Measurements from ENCODE around the gene GPATCH2L. TPM values are rescaled to one million over a fixed set of nuclear protein-coding genes. Genes with fewer than 3 reads are reported as not detected.

GPATCH2L gene
- total RNA-seq, 1 donor from 2014 or later = 78.8 TPM

- no peak for TF ChIP-seq CTCF (IDR thresholded peaks at IDR 0.05; ENCODE audit: unreplicated experiment)
- Mint-ChIP-seq H3K27ac (ENCODE audit: unreplicated experiment) (no peak overlapping the region), H3K4me3 (ENCODE audit: unreplicated experiment) (peak overlapping the region; percentile 11), H3K27me3 (ENCODE audit: unreplicated experiment) (peaks cover 8% of the 10 kb centered on the region), H3K9me3 (ENCODE audit: unreplicated experiment) (no peaks in the 10 kb centered on the region), H3K4me1 (ENCODE audit: unreplicated experiment) (peaks cover 2% of the 10 kb centered on the region), H3K36me3 (ENCODE audit: low read depth, unreplicated experiment) (peaks cover 32% of the 10 kb centered on the region)
- no peak for DNase-seq (ENCODE audit: low spot score)
These were observed 51.6 kb downstream of the GPATCH2L start for GRCh38 chr14:76203086-76204001.

- peaks cover 34% of the 10 kb centered on the region for H3K36me3 Mint-ChIP-seq (ENCODE audit: low read depth, unreplicated experiment)
- peak overlapping the region; percentile 45 for H3K27ac Mint-ChIP-seq (ENCODE audit: unreplicated experiment)
- H3K4me1 Mint-ChIP-seq (ENCODE audit: unreplicated experiment) = peaks cover 4% of the 10 kb centered on the region
- TF ChIP-seq CTCF (IDR thresholded peaks at IDR 0.05; ENCODE audit: unreplicated experiment) = no peak
- no peak for DNase-seq (ENCODE audit: low spot score)
- peaks cover 8% of the 10 kb centered on the region for H3K27me3 Mint-ChIP-seq (ENCODE audit: unreplicated experiment)
- H3K9me3 Mint-ChIP-seq (ENCODE audit: unreplicated experiment) = no peaks in the 10 kb centered on the region
- no peak overlapping the region for H3K4me3 Mint-ChIP-seq (ENCODE audit: unreplicated experiment)
These were observed 52.9 kb downstream of the GPATCH2L start for GRCh38 chr14:76204461-76205230.

- peaks cover 8% of the 10 kb centered on the region for H3K27me3 Mint-ChIP-seq (ENCODE audit: unreplicated experiment)
- no peak overlapping the region for H3K4me3 Mint-ChIP-seq (ENCODE audit: unreplicated experiment)
These were observed 54.0 kb downstream of the GPATCH2L start for GRCh38 chr14:76205708-76206107.

GRCh38 chr14:76208340-76208739 is 56.6 kb downstream of the GPATCH2L start:
- Mint-ChIP-seq H3K36me3 (ENCODE audit: low read depth, unreplicated experiment) (peaks cover 17% of the 10 kb centered on the region), H3K9me3 (ENCODE audit: unreplicated experiment) (no peaks in the 10 kb centered on the region), H3K4me3 (ENCODE audit: unreplicated experiment) (no peak overlapping the region), H3K27ac (ENCODE audit: unreplicated experiment) (no peak overlapping the region), H3K4me1 (ENCODE audit: unreplicated experiment) (peaks cover 4% of the 10 kb centered on the region), H3K27me3 (ENCODE audit: unreplicated experiment) (peaks cover 5% of the 10 kb centered on the region)
- TF ChIP-seq CTCF (IDR thresholded peaks at IDR 0.05; ENCODE audit: unreplicated experiment) = no peak
- no peak for DNase-seq (ENCODE audit: low spot score)

More at GRCh38 chr14:76205708-76206107, 54.0 kb downstream of the GPATCH2L start:
- no peaks in the 10 kb centered on the region for H3K9me3 Mint-ChIP-seq (ENCODE audit: unreplicated experiment)
- TF ChIP-seq CTCF (IDR thresholded peaks at IDR 0.05; ENCODE audit: unreplicated experiment) = no peak
- no peak overlapping the region for H3K27ac Mint-ChIP-seq (ENCODE audit: unreplicated experiment)
- DNase-seq (ENCODE audit: low spot score) = no peak
- peaks cover 4% of the 10 kb centered on the region for H3K4me1 Mint-ChIP-seq (ENCODE audit: unreplicated experiment)
- H3K36me3 Mint-ChIP-seq (ENCODE audit: low read depth, unreplicated experiment) = peaks cover 30% of the 10 kb centered on the region
